HCT116 (cell line): ENCODE data around the gene WFDC2.
"Not testable (repeated sequence)": the region's sequence is repeated elsewhere in the genome, so short reads cannot be mapped to it uniquely, and the experiment has no call there.

Source experiments
- EZH2 ChIP-seq: fragments of 200-600 bp; sonication (generic); IDR thresholded peaks from 2 replicates; pipeline ENCODE4 v1.6.1; 2017; ENCODE audit warnings: antibody characterized with exemption, mixed run types
- POLR2AphosphoS5 ChIP-seq: IDR thresholded peaks from 2 replicates; pipeline ENCODE4 v1.6.1; 2011; ENCODE audit warnings: mild to moderate bottlenecking, low read depth, low read length, moderate library complexity

GRCh38 chr20:45472286-45472685 is 2.7 kb downstream of the WFDC2 start:
- not testable (repeated sequence) for TF ChIP-seq POLR2AphosphoS5, EZH2
